ENCODE results near the gene PIGK.

PIGK gene

DNA sequence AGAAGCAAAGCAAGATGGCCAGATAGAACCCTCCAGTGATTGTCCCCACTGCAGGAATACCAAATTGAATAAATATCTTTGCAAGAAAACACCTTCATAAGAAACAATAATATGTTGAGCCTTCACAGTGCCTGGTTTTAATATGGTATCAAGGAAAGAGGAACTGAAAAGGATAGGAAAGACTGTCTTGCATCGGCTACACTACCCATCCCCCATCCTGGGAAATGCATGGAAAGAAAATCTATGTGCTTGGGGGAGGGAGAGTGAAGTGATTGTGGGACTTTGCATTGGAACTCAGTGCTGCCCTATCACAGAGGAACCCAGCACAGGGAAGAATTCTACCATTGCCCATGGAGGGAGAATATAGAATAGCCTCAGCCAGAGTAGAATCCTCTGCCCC, 34.0 kb upstream of the PIGK start:
- no peak overlapping the region for H3K4me2 ChIP-seq (ENCODE audit: low read length)
- no peaks in the 10 kb centered on the region for H3K9me3 ChIP-seq (ENCODE audit: insufficient read depth, low read length)
- no peak overlapping the region for H3K4me3 ChIP-seq (ENCODE audit: low read length)
- no peak overlapping the region for H3K9ac ChIP-seq (ENCODE audit: low read length)
- H2AFZ ChIP-seq (ENCODE audit: low read depth, low read length), result no peak overlapping the region
- H3K27me3 ChIP-seq (ENCODE audit: low read depth, low read length), result no peaks in the 10 kb centered on the region
- no peaks in the 10 kb centered on the region for H3K79me2 ChIP-seq (ENCODE audit: low read length)
- H4K20me1 ChIP-seq (ENCODE audit: insufficient read depth, low read length), result no peaks in the 10 kb centered on the region
- TF ChIP-seq EZH2phosphoT487 (IDR thresholded peaks at IDR 0.05; ENCODE audit: low read depth), result no peak
- TF ChIP-seq, protein P1, sequence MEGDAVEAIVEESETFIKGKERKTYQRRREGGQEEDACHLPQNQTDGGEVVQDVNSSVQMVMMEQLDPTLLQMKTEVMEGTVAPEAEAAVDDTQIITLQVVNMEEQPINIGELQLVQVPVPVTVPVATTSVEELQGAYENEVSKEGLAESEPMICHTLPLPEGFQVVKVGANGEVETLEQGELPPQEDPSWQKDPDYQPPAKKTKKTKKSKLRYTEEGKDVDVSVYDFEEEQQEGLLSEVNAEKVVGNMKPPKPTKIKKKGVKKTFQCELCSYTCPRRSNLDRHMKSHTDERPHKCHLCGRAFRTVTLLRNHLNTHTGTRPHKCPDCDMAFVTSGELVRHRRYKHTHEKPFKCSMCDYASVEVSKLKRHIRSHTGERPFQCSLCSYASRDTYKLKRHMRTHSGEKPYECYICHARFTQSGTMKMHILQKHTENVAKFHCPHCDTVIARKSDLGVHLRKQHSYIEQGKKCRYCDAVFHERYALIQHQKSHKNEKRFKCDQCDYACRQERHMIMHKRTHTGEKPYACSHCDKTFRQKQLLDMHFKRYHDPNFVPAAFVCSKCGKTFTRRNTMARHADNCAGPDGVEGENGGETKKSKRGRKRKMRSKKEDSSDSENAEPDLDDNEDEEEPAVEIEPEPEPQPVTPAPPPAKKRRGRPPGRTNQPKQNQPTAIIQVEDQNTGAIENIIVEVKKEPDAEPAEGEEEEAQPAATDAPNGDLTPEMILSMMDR (IDR thresholded peaks at IDR 0.05; ENCODE audit: low read depth, low read length), result no peak
- no peaks in the 10 kb centered on the region for H3K36me3 ChIP-seq (replicated peaks; ENCODE audit: low read depth, low read length)
- H3K27ac ChIP-seq (ENCODE audit: low read length), result no peak overlapping the region
- no peaks in the 10 kb centered on the region for H3K4me1 ChIP-seq (ENCODE audit: low read length)

DNA sequence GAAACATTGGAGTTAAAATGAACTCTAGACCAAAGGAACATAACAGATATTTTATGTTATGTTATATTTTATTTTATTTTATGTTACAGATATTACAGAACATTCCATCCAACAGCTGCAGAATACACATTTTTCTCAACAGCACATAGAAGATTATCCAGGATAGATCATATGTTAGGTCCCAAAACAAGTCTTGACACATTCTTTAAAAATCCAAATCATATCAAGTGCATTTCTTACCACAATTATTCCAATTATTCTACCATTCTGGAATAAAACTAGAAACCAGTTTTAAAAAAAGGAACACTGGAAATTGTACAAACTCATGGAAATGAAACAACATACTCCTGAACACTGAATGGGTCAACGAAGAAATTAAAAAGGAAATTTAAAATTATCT, 30.9 kb upstream of the PIGK start:
- H3K9ac ChIP-seq (ENCODE audit: low read length), result no peak overlapping the region
- no peaks in the 10 kb centered on the region for H3K9me3 ChIP-seq (ENCODE audit: insufficient read depth, low read length)
- no peaks in the 10 kb centered on the region for H3K36me3 ChIP-seq (replicated peaks; ENCODE audit: low read depth, low read length)
- no peak overlapping the region for H3K4me3 ChIP-seq (ENCODE audit: low read length)
- no peaks in the 10 kb centered on the region for H4K20me1 ChIP-seq (ENCODE audit: insufficient read depth, low read length)
- H3K4me2 ChIP-seq (ENCODE audit: low read length), result no peak overlapping the region
- no peak overlapping the region for H3K27ac ChIP-seq (ENCODE audit: low read length)
- TF ChIP-seq, protein P1 (IDR thresholded peaks at IDR 0.05; ENCODE audit: low read depth, low read length), result no peak
- no peak for TF ChIP-seq EZH2phosphoT487 (IDR thresholded peaks at IDR 0.05; ENCODE audit: low read depth)
- H3K79me2 ChIP-seq (ENCODE audit: low read length), result no peaks in the 10 kb centered on the region
- no peak overlapping the region for H2AFZ ChIP-seq (ENCODE audit: low read depth, low read length)
- H3K27me3 ChIP-seq (ENCODE audit: low read depth, low read length), result no peaks in the 10 kb centered on the region
- H3K4me1 ChIP-seq (ENCODE audit: low read length), result no peaks in the 10 kb centered on the region

DNA sequence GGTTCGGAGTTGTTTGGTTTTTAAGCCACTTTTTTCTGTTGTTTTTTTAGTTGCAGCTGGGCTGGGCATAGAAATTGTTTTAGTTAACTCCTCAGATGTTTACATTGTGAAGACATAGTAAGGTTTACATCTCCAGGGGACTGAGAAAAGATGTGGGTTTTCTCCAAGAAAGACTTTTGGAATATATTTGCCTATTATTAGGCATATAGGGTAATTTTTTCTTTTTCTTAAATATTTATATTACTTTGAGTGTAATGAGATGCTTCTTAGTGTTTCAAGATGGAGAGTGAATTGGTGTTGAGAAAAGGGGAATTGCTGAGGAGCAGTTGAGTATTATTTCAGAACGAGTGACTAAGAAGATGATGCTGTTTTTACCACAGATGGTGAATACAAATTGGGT, 26.6 kb upstream of the PIGK start:
- Histone ChIP-seq H3K9ac (ENCODE audit: low read length) (no peak overlapping the region), H2AFZ (ENCODE audit: low read depth, low read length) (no peak overlapping the region), H3K36me3 (replicated peaks; ENCODE audit: low read depth, low read length) (no peaks in the 10 kb centered on the region), H3K4me2 (ENCODE audit: low read length) (no peak overlapping the region), H3K27me3 (ENCODE audit: low read depth, low read length) (no peaks in the 10 kb centered on the region), H3K27ac (ENCODE audit: low read length) (no peak overlapping the region), H3K9me3 (ENCODE audit: insufficient read depth, low read length) (no peaks in the 10 kb centered on the region), H3K79me2 (ENCODE audit: low read length) (no peaks in the 10 kb centered on the region), H3K4me1 (ENCODE audit: low read length) (no peaks in the 10 kb centered on the region), H3K4me3 (ENCODE audit: low read length) (no peak overlapping the region), H4K20me1 (ENCODE audit: insufficient read depth, low read length) (no peaks in the 10 kb centered on the region)
- TF ChIP-seq EZH2phosphoT487 (IDR thresholded peaks at IDR 0.05; ENCODE audit: low read depth), result no peak
- TF ChIP-seq, protein P1 (IDR thresholded peaks at IDR 0.05; ENCODE audit: low read depth, low read length), result no peak

DNA sequence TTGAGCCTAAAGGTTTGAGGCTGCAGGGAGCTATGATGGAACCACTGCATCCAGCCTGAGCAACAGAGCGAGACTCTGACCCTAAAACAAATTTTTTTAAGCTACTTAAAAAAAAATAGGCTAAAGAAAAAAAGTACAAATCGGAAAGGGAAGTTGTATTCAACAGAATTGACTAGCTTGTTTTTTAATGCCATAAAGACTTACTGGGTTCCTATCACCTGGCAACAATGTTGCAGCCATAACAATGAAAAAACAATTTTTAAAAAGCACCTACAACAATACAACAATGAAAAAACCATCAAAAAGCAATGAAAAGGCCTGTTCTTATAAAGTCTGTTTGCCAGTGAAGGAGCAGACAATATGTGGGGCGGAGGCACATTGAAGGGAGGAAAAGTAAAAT, 20.1 kb upstream of the PIGK start:
- Histone ChIP-seq H3K9ac (ENCODE audit: low read length) (no peak overlapping the region), H3K79me2 (ENCODE audit: low read length) (no peaks in the 10 kb centered on the region), H4K20me1 (ENCODE audit: insufficient read depth, low read length) (no peaks in the 10 kb centered on the region), H3K9me3 (ENCODE audit: insufficient read depth, low read length) (no peaks in the 10 kb centered on the region), H3K36me3 (replicated peaks; ENCODE audit: low read depth, low read length) (no peaks in the 10 kb centered on the region), H3K4me2 (ENCODE audit: low read length) (no peak overlapping the region), H3K4me1 (ENCODE audit: low read length) (no peaks in the 10 kb centered on the region), H3K27me3 (ENCODE audit: low read depth, low read length) (no peaks in the 10 kb centered on the region), H3K27ac (ENCODE audit: low read length) (no peak overlapping the region), H2AFZ (ENCODE audit: low read depth, low read length) (no peak overlapping the region), H3K4me3 (ENCODE audit: low read length) (no peak overlapping the region)
- TF ChIP-seq EZH2phosphoT487 (IDR thresholded peaks at IDR 0.05; ENCODE audit: low read depth), result no peak
- TF ChIP-seq, protein P1 (IDR thresholded peaks at IDR 0.05; ENCODE audit: low read depth, low read length), result no peak
